ENCODE data around the gene LMOD1.
A peak's percentile ranks its signal among the peaks of the same experiment; 100 is the strongest.

LMOD1 gene

GRCh38 chr1:201946224-201946908 lies at the start of gene LMOD1:
LMOD1 (minus strand) TSS chr1:201946548; CDS start chr1:201946340, 208 bp downstream.
- peak; percentile 95 for DNase-seq (ENCODE audit: low read depth, low spot score)
- ChIA-PET CTCF (interaction anchor here (0.9 to 3.5 kb wide), 14 partner anchors 9 to 68 kb away, joined by 3 to 63 read pairs (median 5); partner anchors contain the start of gene TIMM17A), POLR2A (interaction anchor here (0.6 to 2.8 kb wide), 15 partner anchors 8 to 407 kb away, joined by 3 to 22 read pairs (median 5); partner anchors contain the start of gene TIMM17A)
- TF ChIP-seq CTCF (IDR thresholded peaks at IDR 0.05; ENCODE audit: insufficient read depth, low read length, missing control alignments): no peak
- H3K4me3 ChIP-seq (ENCODE audit: low read depth, low read length): peak within 1 kb of the TSS; percentile 85

- H3K4me3 ChIP-seq (ENCODE audit: low read depth, low read length): no peak overlapping the region
- TF ChIP-seq CTCF (IDR thresholded peaks at IDR 0.05; ENCODE audit: insufficient read depth, low read length, missing control alignments): no peak
- DNase-seq (ENCODE audit: low read depth, low spot score): no peak
- ChIA-PET POLR2A (no interaction called here), CTCF (interaction anchor here (1.5 to 10.9 kb wide), 3 partner anchors 8 to 15 kb away, joined by 4 to 89 read pairs (median 5); partner anchors contain the start of gene RNPEP)
Measured at GRCh38 chr1:201990427-201990826, 44.1 kb upstream of the LMOD1 start.

GRCh38 chr1:201989354-201990128 lies 43.2 kb upstream of the LMOD1 start:
- CTCF ChIA-PET: interaction anchor here (1.3 to 10.9 kb wide), 5 partner anchors 11 to 134 kb away, joined by 3 to 89 read pairs (median 5); no protein-coding TSS in a partner anchor
- POLR2A ChIA-PET: no interaction called here

GRCh38 chr1:201988601-201989000 lies 42.3 kb upstream of the LMOD1 start:
- POLR2A ChIA-PET: no interaction called here
- no peak for DNase-seq (ENCODE audit: low read depth, low spot score)
- CTCF ChIA-PET: interaction anchor here (0.8 to 10.9 kb wide), 9 partner anchors 12 to 146 kb away, joined by 3 to 89 read pairs (median 4); no protein-coding TSS in a partner anchor
- H3K4me3 ChIP-seq (ENCODE audit: low read depth, low read length): no peak overlapping the region
- TF ChIP-seq CTCF (IDR thresholded peaks at IDR 0.05; ENCODE audit: insufficient read depth, low read length, missing control alignments): no peak

More at GRCh38 chr1:201989354-201990128, 43.2 kb upstream of the LMOD1 start:
- no peak overlapping the region for H3K4me3 ChIP-seq (ENCODE audit: low read depth, low read length)
- no peak for DNase-seq (ENCODE audit: low read depth, low spot score)
- no peak for TF ChIP-seq CTCF (IDR thresholded peaks at IDR 0.05; ENCODE audit: insufficient read depth, low read length, missing control alignments)

- DNase-seq (ENCODE audit: low read depth, low spot score): no peak
- POLR2A ChIA-PET: no interaction called here
- TF ChIP-seq CTCF (IDR thresholded peaks at IDR 0.05; ENCODE audit: insufficient read depth, low read length, missing control alignments): no peak
- no peak overlapping the region for H3K4me3 ChIP-seq (ENCODE audit: low read depth, low read length)
- CTCF ChIA-PET: interaction anchor here (0.8 to 10.9 kb wide), 6 partner anchors 11 to 150 kb away, joined by 3 to 89 read pairs (median 10); no protein-coding TSS in a partner anchor
Measured at GRCh38 chr1:201985355-201985754, 39.0 kb upstream of the LMOD1 start.

GRCh38 chr1:201984446-201984845 lies 38.1 kb upstream of the LMOD1 start:
- ChIA-PET CTCF (interaction anchor here (0.7 to 10.9 kb wide), 9 partner anchors 10 to 498 kb away, joined by 3 to 89 read pairs (median 5); no protein-coding TSS in a partner anchor), POLR2A (no interaction called here)
- TF ChIP-seq CTCF (IDR thresholded peaks at IDR 0.05; ENCODE audit: insufficient read depth, low read length, missing control alignments): no peak
- no peak for DNase-seq (ENCODE audit: low read depth, low spot score)
- H3K4me3 ChIP-seq (ENCODE audit: low read depth, low read length): no peak overlapping the region; the same call in 1 of the 2 replicates

Measured in AG04449 (cell line).